WTC11 (cell line): ENCODE data around the gene UROC1. TPM values are rescaled to one million over a fixed set of nuclear protein-coding genes. Genes with fewer than 3 reads are reported as not detected.

Experiments used
- ATAC-seq: fragments of 200-7000 bp; cut with Tn5 transposase; 2 replicates; pipeline ENCODE4 v1.10.0; 2021; ENCODE audit warnings: mild to moderate bottlenecking, moderate library complexity
- CTCF ChIA-PET: fragments of 300-600 bp; sonication (Branson Sonifier 250); formaldehyde crosslinking; loops from one replicate; lab custom pipeline; 2021; ENCODE audit warnings: antibody characterized with exemption; lab: Charles Lee
- POLR2A ChIA-PET: fragments of 350-600 bp; sonication (Branson Sonifier 250); formaldehyde crosslinking; loops from one replicate; lab custom pipeline; 2021; ENCODE audit warnings: antibody characterized with exemption; lab: Charles Lee
- DNase-seq: peaks from one replicate; pipeline ENCODE4 v3.0.0; 2021; ENCODE audit warnings: low spot score
- H3K27ac Mint-ChIP-seq: 2 replicates; pipeline ENCODE4 v1.8.0; 2021; ENCODE audit warnings: mixed read lengths
- H3K27me3 Mint-ChIP-seq: 2 replicates; pipeline ENCODE4 v1.8.0; 2021; ENCODE audit warnings: low read depth, mild to moderate bottlenecking, moderate library complexity, mixed read lengths
- H3K36me3 Mint-ChIP-seq: 2 replicates; pipeline ENCODE4 v1.8.0; 2021; ENCODE audit warnings: mixed read lengths
- H3K4me1 Mint-ChIP-seq: 2 replicates; pipeline ENCODE4 v1.8.0; 2022; ENCODE audit warnings: mixed read lengths
- H3K4me3 Mint-ChIP-seq: 2 replicates; pipeline ENCODE4 v1.8.0; 2021; ENCODE audit warnings: mild to moderate bottlenecking, moderate library complexity, mixed read lengths
- H3K9me3 Mint-ChIP-seq: 2 replicates; pipeline ENCODE4 v1.8.0; 2021; ENCODE audit warnings: mixed read lengths
- AR ChIP-seq: fragments of 250-450 bp; sonication (Bioruptor Pico); IDR thresholded peaks from 2 replicates; pipeline ENCODE4 v1.9.0; 2021; ENCODE audit warnings: mild to moderate bottlenecking
- E2F4 ChIP-seq: sonication (generic); formaldehyde crosslinking; IDR thresholded peaks from 2 replicates; pipeline ENCODE4 v1.8.1; 2022; ENCODE audit warnings: low read depth, mild to moderate bottlenecking, moderate library complexity, missing genetic modification reagents, borderline replicate concordance
- ERG ChIP-seq: fragments of 250-450 bp; sonication (Bioruptor Pico); IDR thresholded peaks from 2 replicates; pipeline ENCODE4 v1.8.0; 2021; ENCODE audit warnings: mild to moderate bottlenecking
- ESRRA ChIP-seq: sonication (generic); formaldehyde crosslinking; IDR thresholded peaks from 2 replicates; pipeline ENCODE4 v1.8.1; 2022; ENCODE audit warnings: mild to moderate bottlenecking, missing genetic modification reagents, borderline replicate concordance
- FOXJ3 ChIP-seq: sonication (generic); formaldehyde crosslinking; IDR thresholded peaks from 2 replicates; pipeline ENCODE4 v1.9.0; 2021; ENCODE audit warnings: missing genetic modification reagents, mild to moderate bottlenecking, borderline replicate concordance
- GRHL2 ChIP-seq: fragments of 250-450 bp; sonication (Bioruptor Pico); IDR thresholded peaks from 2 replicates; pipeline ENCODE4 v1.8.0; 2022; ENCODE audit warnings: mild to moderate bottlenecking, moderate library complexity; ENCODE audit not compliant: insufficient replicate concordance, severe bottlenecking
- IRF2 ChIP-seq: sonication (generic); formaldehyde crosslinking; IDR thresholded peaks from 2 replicates; pipeline ENCODE4 v1.8.0; 2022; ENCODE audit warnings: low read depth, missing genetic modification reagents, borderline replicate concordance
- MXD4 ChIP-seq: fragments of 250-450 bp; sonication (Bioruptor Pico); IDR thresholded peaks from 2 replicates; pipeline ENCODE4 v1.8.0; 2021; ENCODE audit warnings: mild to moderate bottlenecking, moderate library complexity, borderline replicate concordance
- NFATC4 ChIP-seq: fragments of 250-450 bp; sonication (Bioruptor Pico); IDR thresholded peaks from 2 replicates; pipeline ENCODE4 v1.9.0; 2021; ENCODE audit warnings: mild to moderate bottlenecking
- NFYB ChIP-seq: sonication (generic); formaldehyde crosslinking; conservative IDR thresholded peaks from 2 replicates; pipeline ENCODE4 v1.8.0; 2022; ENCODE audit warnings: low read depth, missing genetic modification reagents
- OVOL2 ChIP-seq: fragments of 250-450 bp; sonication (Bioruptor Pico); IDR thresholded peaks from 2 replicates; pipeline ENCODE4 v1.9.0; 2021; ENCODE audit warnings: mild to moderate bottlenecking, borderline replicate concordance
- PREB ChIP-seq: sonication (generic); formaldehyde crosslinking; IDR thresholded peaks from 2 replicates; pipeline ENCODE4 v1.8.1; 2022; ENCODE audit warnings: mild to moderate bottlenecking, missing genetic modification reagents, moderate library complexity, borderline replicate concordance
- USF2 ChIP-seq: sonication (generic); formaldehyde crosslinking; IDR thresholded peaks from 2 replicates; pipeline ENCODE4 v1.8.1; 2023; ENCODE audit warnings: mild to moderate bottlenecking, missing genetic modification reagents, moderate library complexity
- ZNF232 ChIP-seq: sonication (generic); formaldehyde crosslinking; IDR thresholded peaks from 2 replicates; pipeline ENCODE4 v1.8.0; 2022; ENCODE audit warnings: mild to moderate bottlenecking, missing genetic modification reagents
- ZNF317 ChIP-seq: sonication (generic); formaldehyde crosslinking; IDR thresholded peaks from 2 replicates; pipeline ENCODE4 v1.8.1; 2023; ENCODE audit warnings: low read depth, mild to moderate bottlenecking, moderate library complexity, missing genetic modification reagents, borderline replicate concordance
- ZNF416 ChIP-seq: fragments of 250-450 bp; sonication (Bioruptor Pico); IDR thresholded peaks from 2 replicates; pipeline ENCODE4 v1.9.0; 2021; ENCODE audit warnings: mild to moderate bottlenecking, inconsistent platforms
- ZNF425 ChIP-seq: fragments of 250-450 bp; sonication (Bioruptor Pico); conservative IDR thresholded peaks from 2 replicates; pipeline ENCODE4 v1.9.0; 2021; ENCODE audit warnings: mild to moderate bottlenecking
- total RNA-seq: library from RNA; stranded (reverse); gene quantifications from 3 replicates; pipeline ENCODE4 v1.2.3, GENCODE V29; 2021

Gene UROC1
- total RNA-seq, 1 experiment from 2014 or later = not detected

- ChIA-PET POLR2A (no interaction called here), CTCF (interaction anchor here (0.6 kb wide), 2 partner anchors 21 to 1292 kb away, joined by 3 read pairs; no protein-coding TSS in a partner anchor)
- DNase-seq (no peak), ATAC-seq (no peak)
- H3K4me3 Mint-ChIP-seq = no peak overlapping the region
- no peak overlapping the region for H3K27ac Mint-ChIP-seq
- no peaks in the 10 kb centered on the region for H3K36me3 Mint-ChIP-seq
- no peaks in the 10 kb centered on the region; the same call in 1 of the 2 replicates for H3K4me1 Mint-ChIP-seq
- no peaks in the 10 kb centered on the region for H3K9me3 Mint-ChIP-seq
- no peak for TF ChIP-seq USF2
- TF ChIP-seq ESRRA (CRISPR knock-in tag) = no peak
- no peak for TF ChIP-seq ZNF232
- TF ChIP-seq NFATC4 (CRISPR knock-in tag) = no peak
- TF ChIP-seq ZNF425 (CRISPR knock-in tag) = no peak
- TF ChIP-seq E2F4 = no peak
- TF ChIP-seq AR (CRISPR knock-in tag) = no peak
- no peaks in the 10 kb centered on the region for H3K27me3 Mint-ChIP-seq
Observed at GRCh38 chr3:126516936-126517290, 660 bp downstream of the UROC1 start.

GRCh38 chr3:126516152-126516935 is 1.2 kb downstream of the UROC1 start:
- Mint-ChIP-seq H3K27me3 (no peaks in the 10 kb centered on the region), H3K27ac (no peak overlapping the region), H3K9me3 (no peaks in the 10 kb centered on the region), H3K36me3 (no peaks in the 10 kb centered on the region), H3K4me3 (no peak overlapping the region), H3K4me1 (no peaks in the 10 kb centered on the region)
- ATAC-seq (no peak), DNase-seq (no peak)
- TF ChIP-seq ZNF416 (no peak), ERG (CRISPR knock-in tag) (no peak), MXD4 (no peak), OVOL2 (CRISPR knock-in tag) (no peak), GRHL2 (no peak), ESRRA (CRISPR knock-in tag) (no peak), IRF2 (no peak), ZNF317 (CRISPR knock-in tag) (no peak), FOXJ3 (CRISPR knock-in tag) (no peak), PREB (CRISPR knock-in tag) (no peak), NFYB (no peak)
- ChIA-PET CTCF (interaction anchor here (0.6 kb wide), 2 partner anchors 22 to 1291 kb away, joined by 3 read pairs; no protein-coding TSS in a partner anchor), POLR2A (no interaction called here)
